ENCODE results near the gene TBL3.

TBL3 gene

GRCh38 chr16:1942810-1943726 is 28.8 kb upstream of the TBL3 start, which contains the start of gene MSRB1 (continued):
- no peak for TF ChIP-seq ZNF169 (tag by site-specific recombination; IDR thresholded peaks at IDR 0.05)
- no peak for TF ChIP-seq ZNF132 (tag by site-specific recombination; IDR thresholded peaks at IDR 0.05; ENCODE audit: borderline replicate concordance)
- TF ChIP-seq PRDM1 (tag by site-specific recombination; IDR thresholded peaks at IDR 0.05) = no peak
- TF ChIP-seq ZBTB11 (tag by site-specific recombination; conservative IDR thresholded peaks at IDR 0.05; ENCODE audit: low read depth) = peak; percentile 52; the same call in 1 of the 2 replicates
- TF ChIP-seq, protein P1, sequence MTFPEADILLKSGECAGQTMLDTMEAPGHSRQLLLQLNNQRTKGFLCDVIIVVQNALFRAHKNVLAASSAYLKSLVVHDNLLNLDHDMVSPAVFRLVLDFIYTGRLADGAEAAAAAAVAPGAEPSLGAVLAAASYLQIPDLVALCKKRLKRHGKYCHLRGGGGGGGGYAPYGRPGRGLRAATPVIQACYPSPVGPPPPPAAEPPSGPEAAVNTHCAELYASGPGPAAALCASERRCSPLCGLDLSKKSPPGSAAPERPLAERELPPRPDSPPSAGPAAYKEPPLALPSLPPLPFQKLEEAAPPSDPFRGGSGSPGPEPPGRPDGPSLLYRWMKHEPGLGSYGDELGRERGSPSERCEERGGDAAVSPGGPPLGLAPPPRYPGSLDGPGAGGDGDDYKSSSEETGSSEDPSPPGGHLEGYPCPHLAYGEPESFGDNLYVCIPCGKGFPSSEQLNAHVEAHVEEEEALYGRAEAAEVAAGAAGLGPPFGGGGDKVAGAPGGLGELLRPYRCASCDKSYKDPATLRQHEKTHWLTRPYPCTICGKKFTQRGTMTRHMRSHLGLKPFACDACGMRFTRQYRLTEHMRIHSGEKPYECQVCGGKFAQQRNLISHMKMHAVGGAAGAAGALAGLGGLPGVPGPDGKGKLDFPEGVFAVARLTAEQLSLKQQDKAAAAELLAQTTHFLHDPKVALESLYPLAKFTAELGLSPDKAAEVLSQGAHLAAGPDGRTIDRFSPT (tag by site-specific recombination; IDR thresholded peaks at IDR 0.05) = peak; percentile 96
- TF ChIP-seq KLF8 (tag by site-specific recombination; IDR thresholded peaks at IDR 0.05) = peak; percentile 75
- peak; percentile 23; the same call in 1 of the 2 replicates for TF ChIP-seq ZNF843 (tag by site-specific recombination; IDR thresholded peaks at IDR 0.05)
- no peak for TF ChIP-seq ZNF121 (tag by site-specific recombination; IDR thresholded peaks at IDR 0.05)
- peak; percentile 61; the same call in 1 of the 2 replicates for TF ChIP-seq ZNF629 (tag by site-specific recombination; IDR thresholded peaks at IDR 0.05)
- peak; percentile 81 for TF ChIP-seq KLF9 (tag by site-specific recombination; IDR thresholded peaks at IDR 0.05; ENCODE audit: low read depth)
- peak; percentile 97 for TF ChIP-seq BCL11B (tag by site-specific recombination; IDR thresholded peaks at IDR 0.05; ENCODE audit: low read depth)
- TF ChIP-seq ZNF48 (tag by site-specific recombination; IDR thresholded peaks at IDR 0.05) = no peak
- TF ChIP-seq, protein P2, sequence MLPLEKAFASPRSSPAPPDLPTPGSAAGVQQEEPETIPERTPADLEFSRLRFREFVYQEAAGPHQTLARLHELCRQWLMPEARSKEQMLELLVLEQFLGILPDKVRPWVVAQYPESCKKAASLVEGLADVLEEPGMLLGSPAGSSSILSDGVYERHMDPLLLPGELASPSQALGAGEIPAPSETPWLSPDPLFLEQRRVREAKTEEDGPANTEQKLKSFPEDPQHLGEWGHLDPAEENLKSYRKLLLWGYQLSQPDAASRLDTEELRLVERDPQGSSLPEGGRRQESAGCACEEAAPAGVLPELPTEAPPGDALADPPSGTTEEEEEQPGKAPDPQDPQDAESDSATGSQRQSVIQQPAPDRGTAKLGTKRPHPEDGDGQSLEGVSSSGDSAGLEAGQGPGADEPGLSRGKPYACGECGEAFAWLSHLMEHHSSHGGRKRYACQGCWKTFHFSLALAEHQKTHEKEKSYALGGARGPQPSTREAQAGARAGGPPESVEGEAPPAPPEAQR (tag by site-specific recombination; IDR thresholded peaks at IDR 0.05) = no peak
- peak; percentile 81; the same call in 1 of the 2 replicates for TF ChIP-seq KLF16 (tag by site-specific recombination; IDR thresholded peaks at IDR 0.05)
- TF ChIP-seq SALL2 (tag by site-specific recombination; IDR thresholded peaks at IDR 0.05; ENCODE audit: borderline replicate concordance) = no peak
- peak; percentile 60; the same call in 1 of the 2 replicates for TF ChIP-seq ZNF391 (tag by site-specific recombination; IDR thresholded peaks at IDR 0.05; ENCODE audit: borderline replicate concordance, low read depth)
- TF ChIP-seq, protein P3, sequence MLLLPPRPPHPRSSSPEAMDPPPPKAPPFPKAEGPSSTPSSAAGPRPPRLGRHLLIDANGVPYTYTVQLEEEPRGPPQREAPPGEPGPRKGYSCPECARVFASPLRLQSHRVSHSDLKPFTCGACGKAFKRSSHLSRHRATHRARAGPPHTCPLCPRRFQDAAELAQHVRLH (tag by site-specific recombination; IDR thresholded peaks at IDR 0.05) = 0 out of 2 replicates have a peak, but pooled peaks have one; percentile 47
- 0 out of 2 replicates have a peak, but pooled peaks have one; percentile 42 for TF ChIP-seq KLF7 (tag by site-specific recombination; IDR thresholded peaks at IDR 0.05; ENCODE audit: borderline replicate concordance)
- TF ChIP-seq AEBP2 (tag by site-specific recombination; IDR thresholded peaks at IDR 0.05; ENCODE audit: borderline replicate concordance) = no peak
- TF ChIP-seq CTCF (tag by site-specific recombination; IDR thresholded peaks at IDR 0.05) = peak; percentile 48; the same call in 1 of the 2 replicates
- TF ChIP-seq, protein P4, sequence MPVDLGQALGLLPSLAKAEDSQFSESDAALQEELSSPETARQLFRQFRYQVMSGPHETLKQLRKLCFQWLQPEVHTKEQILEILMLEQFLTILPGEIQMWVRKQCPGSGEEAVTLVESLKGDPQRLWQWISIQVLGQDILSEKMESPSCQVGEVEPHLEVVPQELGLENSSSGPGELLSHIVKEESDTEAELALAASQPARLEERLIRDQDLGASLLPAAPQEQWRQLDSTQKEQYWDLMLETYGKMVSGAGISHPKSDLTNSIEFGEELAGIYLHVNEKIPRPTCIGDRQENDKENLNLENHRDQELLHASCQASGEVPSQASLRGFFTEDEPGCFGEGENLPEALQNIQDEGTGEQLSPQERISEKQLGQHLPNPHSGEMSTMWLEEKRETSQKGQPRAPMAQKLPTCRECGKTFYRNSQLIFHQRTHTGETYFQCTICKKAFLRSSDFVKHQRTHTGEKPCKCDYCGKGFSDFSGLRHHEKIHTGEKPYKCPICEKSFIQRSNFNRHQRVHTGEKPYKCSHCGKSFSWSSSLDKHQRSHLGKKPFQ (tag by site-specific recombination; IDR thresholded peaks at IDR 0.05) = peak; percentile 38; the same call in 1 of the 2 replicates
- TF ChIP-seq ZNF335 (tag by site-specific recombination; conservative IDR thresholded peaks at IDR 0.05) = peak; percentile 89
- 0 out of 2 replicates have a peak, but pooled peaks have one; percentile 25 for TF ChIP-seq ZNF600 (tag by site-specific recombination; IDR thresholded peaks at IDR 0.05)
- no peak for TF ChIP-seq ZNF416 (tag by site-specific recombination; IDR thresholded peaks at IDR 0.05)
- TF ChIP-seq ZNF529 (tag by site-specific recombination; IDR thresholded peaks at IDR 0.05; ENCODE audit: insufficient replicate concordance) = no peak

Measured in HEK293 (cell line).